ENCODE measurements around the gene TBC1D16. TPM values are rescaled to one million over a fixed set of nuclear protein-coding genes. Genes with fewer than 3 reads are reported as not detected.

TBC1D16 gene
- total and polyA plus RNA-seq, 2 donors (not counting 1 experiment from before 2014, with no cell fraction given): 0.82 to 2.7 TPM

DNA sequence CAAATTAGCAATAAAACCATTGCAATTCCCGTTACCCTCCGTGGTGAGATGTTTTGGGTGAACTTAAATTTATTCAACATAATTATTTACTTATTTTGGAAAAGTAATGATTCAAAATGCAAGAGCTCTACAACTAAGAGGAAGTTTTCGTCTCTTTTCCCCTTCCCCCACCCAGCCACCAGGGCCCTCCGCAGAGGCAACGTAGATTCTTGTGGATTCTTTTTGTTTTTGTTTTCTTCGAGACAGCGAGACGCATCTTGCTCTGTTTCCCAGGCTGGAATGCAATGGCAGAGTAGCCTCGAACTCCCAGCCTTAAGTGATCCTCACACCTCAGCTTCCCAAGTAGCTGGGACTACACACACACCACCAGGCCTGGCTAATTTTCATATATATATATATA is 19.9 kb upstream of the TBC1D16 start:
- no peak overlapping the region for H3K27ac Mint-ChIP-seq
- H3K4me1 Mint-ChIP-seq: no peaks in the 10 kb centered on the region
- no peaks in the 10 kb centered on the region for H3K36me3 ChIP-seq (replicated peaks in 1 of 2; ENCODE audit: control extremely low read depth in 1 of 2, control insufficient read depth in 1 of 2, extremely low read depth in 1 of 2, insufficient read depth in 2 of 2, low read length in 1 of 2)
- H4K20me1 ChIP-seq (ENCODE audit: control insufficient read depth, insufficient read depth, low read length, poor library complexity, severe bottlenecking): no peaks in the 10 kb centered on the region
- H3K4me3 ChIP-seq (ENCODE audit: control extremely low read depth in 1 of 5, extremely low read depth in 1 of 5, insufficient read depth in 1 of 5, low read depth in 2 of 5, low read length in 4 of 5): no peak overlapping the region
- intact Hi-C loops (cut with micrococcal nuclease): no loop called here
- H3K4me2 ChIP-seq (replicated peaks; ENCODE audit: low read depth, low read length, poor library complexity, severe bottlenecking): no peak overlapping the region
- H3K9me3 Mint-ChIP-seq (ENCODE audit: insufficient read depth): no peaks in the 10 kb centered on the region
- H3K4me3 Mint-ChIP-seq: no peak overlapping the region
- TF ChIP-seq CTCF (IDR thresholded peaks at IDR 0.05) (no peak), EZH2 (IDR thresholded peaks at IDR 0.05; ENCODE audit: borderline replicate concordance, insufficient read depth, low read depth, low read length, poor library complexity, severe bottlenecking) (no peak)
- DNase-seq: no peak
- no peaks in the 10 kb centered on the region for H3K27me3 ChIP-seq (replicated peaks in 1 of 4; ENCODE audit: control extremely low read depth in 1 of 4, control insufficient read depth in 3 of 4, insufficient read depth in 4 of 4, low read length in 3 of 4)
- ChIA-PET CTCF (no interaction called here), POLR2A (no interaction called here)
- no peaks in the 10 kb centered on the region for H3K4me1 ChIP-seq (ENCODE audit: control insufficient read depth in 2 of 2, insufficient read depth in 2 of 2, low read length in 2 of 2)
- H3K27me3 Mint-ChIP-seq: peaks cover 10% of the 10 kb centered on the region
- no peak overlapping the region for H3K27ac ChIP-seq (ENCODE audit: low read length in 2 of 2)
- no peaks in the 10 kb centered on the region for H3K9me3 ChIP-seq (ENCODE audit: control extremely low read depth in 1 of 3, control insufficient read depth in 2 of 3, insufficient read depth in 1 of 3, low read length in 2 of 3)
- H3K79me2 ChIP-seq (ENCODE audit: control insufficient read depth, insufficient read depth, low read length): no peaks in the 10 kb centered on the region
- no peak overlapping the region for H3K9ac ChIP-seq (ENCODE audit: low read length)
- no peak overlapping the region for H2AFZ ChIP-seq (ENCODE audit: insufficient read depth, low read depth, low read length, poor library complexity, severe bottlenecking)
- 100% methylated on average over 2 of the region's 9 CpGs for WGBS (ENCODE audit: insufficient coverage)
- ATAC-seq (ENCODE audit: low read depth): no peak

- WGBS (ENCODE audit: insufficient coverage): 98% methylated on average over 8 of the region's 10 CpGs
- no peaks in the 10 kb centered on the region for H3K4me1 Mint-ChIP-seq
- DNase-seq (no peak), ATAC-seq (ENCODE audit: low read depth) (no peak)
- H3K9ac ChIP-seq (ENCODE audit: low read length): no peak overlapping the region
- no peak overlapping the region for H3K4me3 Mint-ChIP-seq
- no peaks in the 10 kb centered on the region for H3K4me1 ChIP-seq (ENCODE audit: control insufficient read depth in 2 of 2, insufficient read depth in 2 of 2, low read length in 2 of 2)
- intact Hi-C loops (cut with micrococcal nuclease): no loop called here
- no peaks in the 10 kb centered on the region for H3K36me3 ChIP-seq (replicated peaks in 1 of 2; ENCODE audit: control extremely low read depth in 1 of 2, control insufficient read depth in 1 of 2, extremely low read depth in 1 of 2, insufficient read depth in 2 of 2, low read length in 1 of 2)
- H4K20me1 ChIP-seq (ENCODE audit: control insufficient read depth, insufficient read depth, low read length, poor library complexity, severe bottlenecking): no peaks in the 10 kb centered on the region
- TF ChIP-seq CTCF (IDR thresholded peaks at IDR 0.05) (no peak), EZH2 (IDR thresholded peaks at IDR 0.05; ENCODE audit: borderline replicate concordance, insufficient read depth, low read depth, low read length, poor library complexity, severe bottlenecking) (no peak)
- no peak overlapping the region for H3K27ac Mint-ChIP-seq
- no peaks in the 10 kb centered on the region for H3K27me3 ChIP-seq (replicated peaks in 1 of 4; ENCODE audit: control extremely low read depth in 1 of 4, control insufficient read depth in 3 of 4, insufficient read depth in 4 of 4, low read length in 3 of 4)
- H3K79me2 ChIP-seq (ENCODE audit: control insufficient read depth, insufficient read depth, low read length): no peaks in the 10 kb centered on the region
- CTCF ChIA-PET: no interaction called here
- no peak overlapping the region for H3K4me3 ChIP-seq (ENCODE audit: control extremely low read depth in 1 of 5, extremely low read depth in 1 of 5, insufficient read depth in 1 of 5, low read depth in 2 of 5, low read length in 4 of 5)
- H3K4me2 ChIP-seq (replicated peaks; ENCODE audit: low read depth, low read length, poor library complexity, severe bottlenecking): no peak overlapping the region
- H3K9me3 Mint-ChIP-seq (ENCODE audit: insufficient read depth): no peaks in the 10 kb centered on the region
- peaks cover 11% of the 10 kb centered on the region for H3K27me3 Mint-ChIP-seq
- H3K9me3 ChIP-seq (ENCODE audit: control extremely low read depth in 1 of 3, control insufficient read depth in 2 of 3, insufficient read depth in 1 of 3, low read length in 2 of 3): no peaks in the 10 kb centered on the region
- H2AFZ ChIP-seq (ENCODE audit: insufficient read depth, low read depth, low read length, poor library complexity, severe bottlenecking): no peak overlapping the region
- no peak overlapping the region for H3K27ac ChIP-seq (ENCODE audit: low read length in 2 of 2)
- POLR2A ChIA-PET: no interaction called here
Measured at GRCh38 chr17:80053102-80053501, 17.4 kb upstream of the TBC1D16 start.

Measured in B cell (primary cell).